ENCODE measurements around the gene TJP1.
"Not testable (repeated sequence)": the region's sequence is repeated elsewhere in the genome, so short reads cannot be mapped to it uniquely, and the experiment has no call there.

Gene TJP1

GRCh38 chr15:29799859-29800258 lies 22.4 kb downstream of the TJP1 start:
- no peak for DNase-seq (ENCODE audit: low read depth)

- DNase-seq (ENCODE audit: low read depth): no peak
Measured at GRCh38 chr15:29795610-29796009, 26.7 kb downstream of the TJP1 start.

- peak; percentile 43 for DNase-seq (ENCODE audit: low read depth)
Measured at GRCh38 chr15:29792426-29793159, 29.7 kb downstream of the TJP1 start.

GRCh38 chr15:29790607-29791006 lies 31.7 kb downstream of the TJP1 start:
- no peak for DNase-seq (ENCODE audit: low read depth)

- DNase-seq (ENCODE audit: low read depth): no peak
Measured at GRCh38 chr15:29789871-29790270, 32.4 kb downstream of the TJP1 start.

- no peak for DNase-seq (ENCODE audit: low read depth)
Measured at GRCh38 chr15:29788433-29789034, 33.7 kb downstream of the TJP1 start.

GRCh38 chr15:29787767-29788166 lies 34.5 kb downstream of the TJP1 start:
- no peak for DNase-seq (ENCODE audit: low read depth)

- DNase-seq (ENCODE audit: low read depth): no peak
Measured at GRCh38 chr15:29785642-29786041, 36.6 kb downstream of the TJP1 start.

GRCh38 chr15:29785136-29785535 lies 37.1 kb downstream of the TJP1 start:
- no peak for DNase-seq (ENCODE audit: low read depth)

GRCh38 chr15:29784413-29784812 lies 37.9 kb downstream of the TJP1 start:
- DNase-seq (ENCODE audit: low read depth): no peak

- DNase-seq (ENCODE audit: low read depth): not testable (repeated sequence)
Measured at GRCh38 chr15:29782816-29783215, 39.5 kb downstream of the TJP1 start.

- no peak for DNase-seq (ENCODE audit: low read depth)
Measured at GRCh38 chr15:29778382-29778781, 43.9 kb downstream of the TJP1 start.

- DNase-seq (ENCODE audit: low read depth): no peak
Measured at GRCh38 chr15:29776859-29777258, 45.4 kb downstream of the TJP1 start.

GRCh38 chr15:29774900-29775299 lies 47.4 kb downstream of the TJP1 start:
- no peak for DNase-seq (ENCODE audit: low read depth)

GRCh38 chr15:29773816-29774215 lies 48.5 kb downstream of the TJP1 start:
- DNase-seq (ENCODE audit: low read depth): no peak

GRCh38 chr15:29773000-29773399 lies 49.3 kb downstream of the TJP1 start:
- DNase-seq (ENCODE audit: low read depth): no peak

- no peak for DNase-seq (ENCODE audit: low read depth)
Measured at GRCh38 chr15:29770796-29771195, 51.5 kb downstream of the TJP1 start.

GRCh38 chr15:29765898-29766527 lies 56.3 kb downstream of the TJP1 start:
- DNase-seq (ENCODE audit: low read depth): no peak

- DNase-seq (ENCODE audit: low read depth): no peak
Measured at GRCh38 chr15:29765234-29765841, 56.9 kb downstream of the TJP1 start.

GRCh38 chr15:29759596-29759995 lies 62.7 kb downstream of the TJP1 start:
- DNase-seq (ENCODE audit: low read depth): no peak

- no peak for DNase-seq (ENCODE audit: low read depth)
Measured at GRCh38 chr15:29756358-29757267, 65.7 kb downstream of the TJP1 start.

- DNase-seq (ENCODE audit: low read depth): not testable (repeated sequence)
Measured at GRCh38 chr15:29754009-29754408, 68.3 kb downstream of the TJP1 start.

All from GM04503 (cell line).